Measurements from ENCODE around the gene MOSPD3. TPM values are rescaled to one million over a fixed set of nuclear protein-coding genes. Genes with fewer than 3 reads are reported as not detected.

Gene MOSPD3
- polyA plus RNA-seq, 1 experiment = 15.0 TPM

GRCh38 chr7:100620239-100620638, 7.9 kb downstream of the MOSPD3 start:
- H3K36me3 ChIP-seq (ENCODE audit: control insufficient read depth, insufficient read depth, low read length) = no peaks in the 10 kb centered on the region; the same call in 1 of the 2 replicates
- TF ChIP-seq CTCF (IDR thresholded peaks at IDR 0.05; ENCODE audit: insufficient read depth, low read depth, low read length) = no peak
- H3K4me3 ChIP-seq (ENCODE audit: low read depth, low read length) = no peak overlapping the region
- POLR2A ChIA-PET = no interaction called here
- no peaks in the 10 kb centered on the region for H3K27me3 ChIP-seq (ENCODE audit: control insufficient read depth, insufficient read depth, low read length)
- CTCF ChIA-PET = interaction anchor here (1.3 kb wide), 1 partner anchor 85 kb away, joined by 4 read pairs; no protein-coding TSS in a partner anchor
- no peak for DNase-seq (ENCODE audit: low read depth)

- ChIA-PET POLR2A (no interaction called here), CTCF (interaction anchor here (1.3 kb wide), 1 partner anchor 84 kb away, joined by 4 read pairs; no protein-coding TSS in a partner anchor)
- no peak for TF ChIP-seq CTCF (IDR thresholded peaks at IDR 0.05; ENCODE audit: insufficient read depth, low read depth, low read length)
- Histone ChIP-seq H3K4me3 (ENCODE audit: low read depth, low read length) (no peak overlapping the region), H3K36me3 (ENCODE audit: control insufficient read depth, insufficient read depth, low read length) (no peaks in the 10 kb centered on the region; the same call in 1 of the 2 replicates), H3K27me3 (ENCODE audit: control insufficient read depth, insufficient read depth, low read length) (no peaks in the 10 kb centered on the region)
- DNase-seq (ENCODE audit: low read depth) = no peak
Observed at GRCh38 chr7:100620804-100621203, 8.5 kb downstream of the MOSPD3 start.

- TF ChIP-seq CTCF (IDR thresholded peaks at IDR 0.05; ENCODE audit: insufficient read depth, low read depth, low read length) = no peak
- H3K4me3 ChIP-seq (ENCODE audit: low read depth, low read length) = no peak overlapping the region
- no peaks in the 10 kb centered on the region for H3K27me3 ChIP-seq (ENCODE audit: control insufficient read depth, insufficient read depth, low read length)
- POLR2A ChIA-PET = no interaction called here
- CTCF ChIA-PET = interaction anchor here (1.3 kb wide), 1 partner anchor 84 kb away, joined by 3 read pairs; the partner anchor contains the start of gene POP7
- no peaks in the 10 kb centered on the region; the same call in 1 of the 2 replicates for H3K36me3 ChIP-seq (ENCODE audit: control insufficient read depth, insufficient read depth, low read length)
- no peak for DNase-seq (ENCODE audit: low read depth)
Observed at GRCh38 chr7:100621554-100621953, 9.2 kb downstream of the MOSPD3 start.

- CTCF ChIA-PET = interaction anchor here (1.1 to 1.8 kb wide), 5 partner anchors 9 to 60 kb away, joined by 3 to 6 read pairs (median 4); partner anchors contain the start of gene MOSPD3
- TF ChIP-seq CTCF (IDR thresholded peaks at IDR 0.05; ENCODE audit: insufficient read depth, low read depth, low read length) = no peak
- no peak overlapping the region for H3K4me3 ChIP-seq (ENCODE audit: low read depth, low read length)
- H3K27me3 ChIP-seq (ENCODE audit: control insufficient read depth, insufficient read depth, low read length) = no peaks in the 10 kb centered on the region
- POLR2A ChIA-PET = no interaction called here
- H3K36me3 ChIP-seq (ENCODE audit: control insufficient read depth, insufficient read depth, low read length) = no peaks in the 10 kb centered on the region; the same call in 1 of the 2 replicates
- DNase-seq (ENCODE audit: low read depth) = no peak
Observed at GRCh38 chr7:100623951-100624824, 11.8 kb downstream of the MOSPD3 start.

GRCh38 chr7:100626055-100626454, 13.7 kb downstream of the MOSPD3 start:
- DNase-seq (ENCODE audit: low read depth) = no peak
- CTCF ChIA-PET = interaction anchor here (0.9 to 1.8 kb wide), 5 partner anchors 8 to 80 kb away, joined by 3 to 8 read pairs (median 4); partner anchors contain the start of genes MOSPD3 and POP7

More at GRCh38 chr7:100626055-100626454, 13.7 kb downstream of the MOSPD3 start:
- Histone ChIP-seq H3K36me3 (ENCODE audit: control insufficient read depth, insufficient read depth, low read length) (no peaks in the 10 kb centered on the region), H3K4me3 (ENCODE audit: low read depth, low read length) (peak overlapping the region; percentile 34), H3K27me3 (ENCODE audit: control insufficient read depth, insufficient read depth, low read length) (no peaks in the 10 kb centered on the region)
- TF ChIP-seq CTCF (IDR thresholded peaks at IDR 0.05; ENCODE audit: insufficient read depth, low read depth, low read length) = no peak
- POLR2A ChIA-PET = interaction anchor here (1.0 kb wide), 1 partner anchor 14 kb away, joined by 3 read pairs; the partner anchor contains the start of gene MOSPD3

Measured in BJ (cell line).